HCT116 (cell line): ENCODE data around the gene HES5. TPM values are rescaled to one million over a fixed set of nuclear protein-coding genes. Genes with fewer than 3 reads are reported as not detected.
A peak's percentile ranks its signal among the peaks of the same experiment; 100 is the strongest.

Experiments used
- ATAC-seq: fragments of 200-7000 bp; cut with Tn5 transposase; 2 replicates; pipeline ENCODE4 v1.9.1; 2020; ENCODE audit warnings: mild to moderate bottlenecking, moderate library complexity
- BruUV-seq: library from RNA; stranded (reverse); fragments of 400-500 nt; replicated peaks from 2 replicates; lab custom pipeline; 2021; lab: Mats Ljungman, UMichigan
- CTCF ChIA-PET: fragments of 300-600 bp; sonication (Branson Sonifier 250); formaldehyde crosslinking; loops from one replicate; lab custom pipeline; 2021; ENCODE audit warnings: antibody characterized with exemption; lab: Charles Lee
- POLR2A ChIA-PET: fragments of 300-600, 350-600 bp; sonication (Branson Sonifier 250); formaldehyde crosslinking; loops from one replicate; lab custom pipeline; 2021; ENCODE audit warnings: antibody characterized with exemption; lab: Charles Lee
- RAD21 ChIA-PET, 2 experiments: fragments of 300-600 bp; sonication (Branson Sonifier 250); formaldehyde crosslinking; loops; one replicate each; lab custom pipeline; 2023; ENCODE audit warnings: low total read pairs in 2 of 2; ENCODE audit not compliant: uncharacterized antibody in 2 of 2, unreplicated experiment in 2 of 2, low non-redundant PET in 1 of 2; lab: Charles Lee
- DNase-seq: peaks from one replicate; pipeline ENCODE4 v3.0.0-alpha.2; 2010; ENCODE audit warnings: low read depth, low spot score
- H2AFZ ChIP-seq: fragments of 200-600 bp; shearing (Covaris generic), sonication (generic); 2 replicates; pipeline ENCODE4 v1.6.1; 2017; ENCODE audit warnings: low read depth, mixed run types, mixed read lengths, antibody characterized with exemption, low read length; ENCODE audit not compliant: poor library complexity, severe bottlenecking
- H3K27ac ChIP-seq: 2 replicates; pipeline ENCODE4 v1.5.1; 2012; ENCODE audit warnings: low read depth, low read length
- H3K27me3 ChIP-seq: fragments of 200-600 bp; sonication (generic); 2 replicates; pipeline ENCODE4 v1.6.1; 2016; ENCODE audit warnings: mixed run types, low read length, mixed read lengths; ENCODE audit not compliant: insufficient read depth
- H3K36me3 ChIP-seq, 2 experiments: fragments of 200-500 bp in 1 of 2; fragments of 200-600 bp in 1 of 2; sonication (Bioruptor generic) in 1 of 2; sonication (generic) in 1 of 2; 2 replicates each; pipeline versions ENCODE4 v1.5.1 to v1.6.1; 2014 to 2016; ENCODE audit warnings: low read length in 2 of 2, inconsistent platforms in 1 of 2, mixed read lengths in 1 of 2, mixed run types in 1 of 2; ENCODE audit not compliant: insufficient read depth in 2 of 2, control insufficient read depth in 1 of 2
- H3K4me1 ChIP-seq, 2 experiments: fragments of 200-600 bp in 1 of 2; sonication (generic) in 1 of 2; 2 replicates each; pipeline versions ENCODE4 v1.5.1 to v1.6.1; 2012 to 2017; ENCODE audit warnings: low read length in 2 of 2, inconsistent platforms in 1 of 2, mild to moderate bottlenecking in 1 of 2, mixed read lengths in 1 of 2, mixed run types in 1 of 2, moderate library complexity in 1 of 2; ENCODE audit not compliant: insufficient read depth in 2 of 2, control insufficient read depth in 1 of 2
- H3K4me2 ChIP-seq: fragments of 200-600 bp; sonication (generic); 2 replicates; pipeline ENCODE4 v1.6.1; 2017; ENCODE audit warnings: mixed run types, low read length, mixed read lengths
- H3K4me3 ChIP-seq, 2 experiments: fragments of 200-600 bp in 1 of 2; sonication (generic) in 1 of 2; replicated peaks in 1 of 2; 2 replicates each; pipeline ENCODE4 v1.5.1; 2011 to 2016; ENCODE audit warnings: low read length in 2 of 2, control low read depth in 1 of 2, low read depth in 1 of 2, mild to moderate bottlenecking in 1 of 2, mixed read lengths in 1 of 2, mixed run types in 1 of 2
- H3K79me2 ChIP-seq: fragments of 200-600 bp; sonication (generic); 2 replicates; pipeline ENCODE4 v1.6.1; 2017; ENCODE audit warnings: mild to moderate bottlenecking, mixed run types, low read length, moderate library complexity, mixed read lengths; ENCODE audit not compliant: insufficient read depth
- H3K9ac ChIP-seq: fragments of 200-600 bp; sonication (generic); 2 replicates; pipeline ENCODE4 v1.6.1; 2016; ENCODE audit warnings: low read length, mixed read lengths
- H3K9me2 ChIP-seq: fragments of 200-600 bp; sonication (generic), shearing (Covaris generic); 2 replicates; pipeline ENCODE4 v1.6.1; 2017; ENCODE audit warnings: mixed run types, mild to moderate bottlenecking, moderate library complexity; ENCODE audit not compliant: insufficient read depth
- H3K9me3 ChIP-seq, 2 experiments: fragments of 200-500 bp in 1 of 2; fragments of 200-600 bp in 1 of 2; sonication (Bioruptor generic) in 1 of 2; sonication (generic) in 1 of 2; 2 replicates each; pipeline ENCODE4 v1.6.1; 2014 to 2017; ENCODE audit warnings: low read length in 2 of 2, mixed read lengths in 2 of 2, inconsistent platforms in 1 of 2, low read depth in 1 of 2, mild to moderate bottlenecking in 1 of 2, mixed run types in 1 of 2, moderate library complexity in 1 of 2; ENCODE audit not compliant: control insufficient read depth in 1 of 2, insufficient read depth in 1 of 2
- H4K20me1 ChIP-seq: fragments of 200-600 bp; sonication (generic), shearing (Covaris generic); 2 replicates; pipeline ENCODE4 v1.6.1; 2017; ENCODE audit warnings: mixed run types, mild to moderate bottlenecking, moderate library complexity; ENCODE audit not compliant: insufficient read depth
- CBX3 ChIP-seq: IDR thresholded peaks from 2 replicates; pipeline ENCODE4 v1.6.1; 2012; ENCODE audit warnings: low read depth
- CEBPB ChIP-seq: IDR thresholded peaks from 2 replicates; pipeline ENCODE4 v1.6.1; 2012; ENCODE audit warnings: low read depth
- POLR2AphosphoS5 ChIP-seq: IDR thresholded peaks from 2 replicates; pipeline ENCODE4 v1.6.1; 2011; ENCODE audit warnings: mild to moderate bottlenecking, low read depth, low read length, moderate library complexity
- intact Hi-C: fragments of 100-400 bp; cut with micrococcal nuclease; formaldehyde crosslinking; loops from 2 replicates; pipeline ENCODE4 v1.10.0; 2022
- total RNA-seq: library from RNA; stranded (reverse); gene quantifications from one replicate; pipeline ENCODE4 v1.2.1, GENCODE V29; 2021; ENCODE audit not compliant: unreplicated experiment
- TF ChIP-seq, protein P1 (sequence below): IDR thresholded peaks from 2 replicates; pipeline ENCODE4 v1.6.1; 2011; ENCODE audit warnings: mild to moderate bottlenecking, low read length, moderate library complexity; ENCODE audit not compliant: insufficient replicate concordance; ENCODE audit errors: extremely low read depth
- TF ChIP-seq, protein P2 (sequence below): IDR thresholded peaks from 2 replicates; pipeline ENCODE4 v1.6.1; 2012; ENCODE audit warnings: low read depth
- TF ChIP-seq, protein P3 (sequence below): IDR thresholded peaks from 2 replicates; pipeline ENCODE4 v1.6.1; 2012
- TF ChIP-seq, protein P4 (sequence below), 3 experiments: fragments of 200-600 bp in 1 of 3; sonication (generic) in 1 of 3; IDR thresholded peaks in 2 of 3; conservative IDR thresholded peaks in 1 of 3; 2 replicates each; pipeline ENCODE4 v1.5.1; 2012 to 2017; ENCODE audit warnings: low read depth in 2 of 3, low read length in 2 of 3, antibody characterized with exemption in 1 of 3, borderline replicate concordance in 1 of 3, control low read depth in 1 of 3, mild to moderate bottlenecking in 1 of 3, mixed read lengths in 1 of 3, mixed run types in 1 of 3, moderate library complexity in 1 of 3; ENCODE audit not compliant: insufficient read depth in 1 of 3

HES5 gene
- total RNA-seq, 1 experiment from 2014 or later = not detected

DNA sequence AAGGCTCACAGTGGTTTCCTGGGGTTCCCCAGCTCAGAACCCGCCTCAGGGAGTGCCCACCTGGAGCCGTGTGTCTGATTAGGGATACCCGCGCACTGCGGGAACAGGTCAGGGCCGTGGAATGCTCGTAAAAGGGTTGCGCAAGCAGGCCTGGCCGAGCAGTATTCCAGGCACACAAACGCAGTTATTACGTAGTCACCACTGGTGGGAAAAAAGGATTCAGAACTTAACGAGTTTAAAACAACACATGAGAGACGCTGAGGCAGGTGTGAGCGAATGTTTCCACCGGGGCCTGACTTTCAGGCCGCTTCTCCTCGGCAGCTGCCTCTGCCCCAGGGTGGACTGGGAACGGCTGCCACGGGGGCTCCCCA is 35.8 kb downstream of the HES5 start:
- DNase-seq (peak; percentile 33), ATAC-seq (peak; percentile 68)
- TF ChIP-seq POLR2AphosphoS5 (no peak), CEBPB (peak; percentile 99)
- no TSS peak for BruUV-seq
- no peaks in the 10 kb centered on the region for H3K79me2 ChIP-seq
- H2AFZ ChIP-seq = no peak overlapping the region
- H3K9me2 ChIP-seq = no peaks in the 10 kb centered on the region
- peaks cover 9 to 11% of the 10 kb centered on the region in 2 experiments; a peak in 3 of 4 replicates for H3K4me1 ChIP-seq
- H3K36me3 ChIP-seq = no peaks in the 10 kb centered on the region
- H3K4me3 ChIP-seq = no peak overlapping the region
- ChIA-PET CTCF (no interaction called here), RAD21 (no interaction called here), POLR2A (no interaction called here)
- H4K20me1 ChIP-seq = no peaks in the 10 kb centered on the region
- H3K9me3 ChIP-seq = no peaks in the 10 kb centered on the region
- no peak overlapping the region for H3K9ac ChIP-seq
- intact Hi-C loops = loop anchor here (1.0 kb wide), 1 partner anchor 43 kb away; no protein-coding TSS in a partner anchor
- H3K27me3 ChIP-seq = no peaks in the 10 kb centered on the region
- no peak overlapping the region for H3K27ac ChIP-seq
- H3K4me2 ChIP-seq = peak overlapping the region; percentile 23; the same call in 1 of the 2 replicates

DNA sequence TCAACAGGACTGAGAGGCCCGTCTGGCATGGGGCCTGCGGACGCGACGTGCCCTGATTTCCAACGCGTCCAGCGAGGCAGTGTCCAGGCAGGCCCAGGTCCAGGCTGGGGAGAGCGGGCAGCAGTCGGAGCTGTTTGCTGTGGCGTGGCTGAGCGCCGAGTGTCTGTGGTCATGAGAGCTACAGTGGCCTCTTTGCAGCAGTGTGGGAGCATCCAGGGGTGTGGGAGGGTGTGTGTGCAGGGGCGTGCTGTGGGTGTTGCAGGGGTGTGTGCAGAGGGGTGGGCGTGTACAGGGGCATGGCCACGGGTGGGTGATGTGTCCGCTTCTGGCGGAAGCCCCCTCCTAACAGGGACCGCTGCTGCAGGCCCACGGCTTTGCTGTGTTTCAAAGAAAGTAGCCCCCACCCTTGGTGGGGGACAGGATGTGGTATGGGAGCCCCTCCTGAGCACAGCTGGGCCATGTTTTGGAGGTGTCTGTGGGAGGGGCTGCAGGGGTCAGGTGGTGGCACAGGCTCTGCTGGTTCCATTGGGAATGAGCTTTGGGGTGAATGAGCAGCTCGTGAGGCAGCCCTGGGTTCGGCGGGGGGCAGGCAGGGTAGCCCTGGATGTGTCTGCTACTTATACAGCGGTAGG is 36.3 kb downstream of the HES5 start:
- Histone ChIP-seq H2AFZ (no peak overlapping the region), H4K20me1 (no peaks in the 10 kb centered on the region), H3K4me3 (no peak overlapping the region), H3K79me2 (no peaks in the 10 kb centered on the region), H3K27ac (no peak overlapping the region), H3K36me3 (no peaks in the 10 kb centered on the region), H3K9me2 (no peaks in the 10 kb centered on the region), H3K9me3 (peaks cover 0 to 1% of the 10 kb centered on the region in 2 experiments; a peak in 1 of 4 replicates), H3K27me3 (no peaks in the 10 kb centered on the region), H3K4me1 (peaks cover 9 to 11% of the 10 kb centered on the region in 2 experiments; a peak in 3 of 4 replicates), H3K4me2 (peak overlapping the region; percentile 23; the same call in 1 of the 2 replicates), H3K9ac (no peak overlapping the region)
- no TSS peak for BruUV-seq
- ChIA-PET CTCF (no interaction called here), RAD21 (no interaction called here), POLR2A (no interaction called here)
- intact Hi-C loops = loop anchor here (1.0 kb wide), 1 partner anchor 43 kb away; no protein-coding TSS in a partner anchor
- no peak for TF ChIP-seq CBX3
- TF ChIP-seq, protein P1, sequence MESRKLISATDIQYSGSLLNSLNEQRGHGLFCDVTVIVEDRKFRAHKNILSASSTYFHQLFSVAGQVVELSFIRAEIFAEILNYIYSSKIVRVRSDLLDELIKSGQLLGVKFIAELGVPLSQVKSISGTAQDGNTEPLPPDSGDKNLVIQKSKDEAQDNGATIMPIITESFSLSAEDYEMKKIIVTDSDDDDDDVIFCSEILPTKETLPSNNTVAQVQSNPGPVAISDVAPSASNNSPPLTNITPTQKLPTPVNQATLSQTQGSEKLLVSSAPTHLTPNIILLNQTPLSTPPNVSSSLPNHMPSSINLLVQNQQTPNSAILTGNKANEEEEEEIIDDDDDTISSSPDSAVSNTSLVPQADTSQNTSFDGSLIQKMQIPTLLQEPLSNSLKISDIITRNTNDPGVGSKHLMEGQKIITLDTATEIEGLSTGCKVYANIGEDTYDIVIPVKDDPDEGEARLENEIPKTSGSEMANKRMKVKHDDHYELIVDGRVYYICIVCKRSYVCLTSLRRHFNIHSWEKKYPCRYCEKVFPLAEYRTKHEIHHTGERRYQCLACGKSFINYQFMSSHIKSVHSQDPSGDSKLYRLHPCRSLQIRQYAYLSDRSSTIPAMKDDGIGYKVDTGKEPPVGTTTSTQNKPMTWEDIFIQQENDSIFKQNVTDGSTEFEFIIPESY = no peak
- TF ChIP-seq, protein P2, sequence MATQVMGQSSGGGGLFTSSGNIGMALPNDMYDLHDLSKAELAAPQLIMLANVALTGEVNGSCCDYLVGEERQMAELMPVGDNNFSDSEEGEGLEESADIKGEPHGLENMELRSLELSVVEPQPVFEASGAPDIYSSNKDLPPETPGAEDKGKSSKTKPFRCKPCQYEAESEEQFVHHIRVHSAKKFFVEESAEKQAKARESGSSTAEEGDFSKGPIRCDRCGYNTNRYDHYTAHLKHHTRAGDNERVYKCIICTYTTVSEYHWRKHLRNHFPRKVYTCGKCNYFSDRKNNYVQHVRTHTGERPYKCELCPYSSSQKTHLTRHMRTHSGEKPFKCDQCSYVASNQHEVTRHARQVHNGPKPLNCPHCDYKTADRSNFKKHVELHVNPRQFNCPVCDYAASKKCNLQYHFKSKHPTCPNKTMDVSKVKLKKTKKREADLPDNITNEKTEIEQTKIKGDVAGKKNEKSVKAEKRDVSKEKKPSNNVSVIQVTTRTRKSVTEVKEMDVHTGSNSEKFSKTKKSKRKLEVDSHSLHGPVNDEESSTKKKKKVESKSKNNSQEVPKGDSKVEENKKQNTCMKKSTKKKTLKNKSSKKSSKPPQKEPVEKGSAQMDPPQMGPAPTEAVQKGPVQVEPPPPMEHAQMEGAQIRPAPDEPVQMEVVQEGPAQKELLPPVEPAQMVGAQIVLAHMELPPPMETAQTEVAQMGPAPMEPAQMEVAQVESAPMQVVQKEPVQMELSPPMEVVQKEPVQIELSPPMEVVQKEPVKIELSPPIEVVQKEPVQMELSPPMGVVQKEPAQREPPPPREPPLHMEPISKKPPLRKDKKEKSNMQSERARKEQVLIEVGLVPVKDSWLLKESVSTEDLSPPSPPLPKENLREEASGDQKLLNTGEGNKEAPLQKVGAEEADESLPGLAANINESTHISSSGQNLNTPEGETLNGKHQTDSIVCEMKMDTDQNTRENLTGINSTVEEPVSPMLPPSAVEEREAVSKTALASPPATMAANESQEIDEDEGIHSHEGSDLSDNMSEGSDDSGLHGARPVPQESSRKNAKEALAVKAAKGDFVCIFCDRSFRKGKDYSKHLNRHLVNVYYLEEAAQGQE = no peak
- TF ChIP-seq, protein P3, sequence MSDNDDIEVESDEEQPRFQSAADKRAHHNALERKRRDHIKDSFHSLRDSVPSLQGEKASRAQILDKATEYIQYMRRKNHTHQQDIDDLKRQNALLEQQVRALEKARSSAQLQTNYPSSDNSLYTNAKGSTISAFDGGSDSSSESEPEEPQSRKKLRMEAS = no peak
- no peak for TF ChIP-seq CEBPB
- TF ChIP-seq, protein P4, sequence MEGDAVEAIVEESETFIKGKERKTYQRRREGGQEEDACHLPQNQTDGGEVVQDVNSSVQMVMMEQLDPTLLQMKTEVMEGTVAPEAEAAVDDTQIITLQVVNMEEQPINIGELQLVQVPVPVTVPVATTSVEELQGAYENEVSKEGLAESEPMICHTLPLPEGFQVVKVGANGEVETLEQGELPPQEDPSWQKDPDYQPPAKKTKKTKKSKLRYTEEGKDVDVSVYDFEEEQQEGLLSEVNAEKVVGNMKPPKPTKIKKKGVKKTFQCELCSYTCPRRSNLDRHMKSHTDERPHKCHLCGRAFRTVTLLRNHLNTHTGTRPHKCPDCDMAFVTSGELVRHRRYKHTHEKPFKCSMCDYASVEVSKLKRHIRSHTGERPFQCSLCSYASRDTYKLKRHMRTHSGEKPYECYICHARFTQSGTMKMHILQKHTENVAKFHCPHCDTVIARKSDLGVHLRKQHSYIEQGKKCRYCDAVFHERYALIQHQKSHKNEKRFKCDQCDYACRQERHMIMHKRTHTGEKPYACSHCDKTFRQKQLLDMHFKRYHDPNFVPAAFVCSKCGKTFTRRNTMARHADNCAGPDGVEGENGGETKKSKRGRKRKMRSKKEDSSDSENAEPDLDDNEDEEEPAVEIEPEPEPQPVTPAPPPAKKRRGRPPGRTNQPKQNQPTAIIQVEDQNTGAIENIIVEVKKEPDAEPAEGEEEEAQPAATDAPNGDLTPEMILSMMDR (IDR thresholded peaks at IDR 0.05 in 2 of 3, conservative IDR thresholded peaks at IDR 0.05 in 1 of 3; ENCODE audit: borderline replicate concordance in 1 of 3, insufficient read depth in 1 of 3, low read depth in 2 of 3, low read length in 2 of 3) = no peak
- ATAC-seq = peak; percentile 20
- DNase-seq = no peak
